Measurements from ENCODE around the gene WNT5B.

The WNT5B gene

DNA sequence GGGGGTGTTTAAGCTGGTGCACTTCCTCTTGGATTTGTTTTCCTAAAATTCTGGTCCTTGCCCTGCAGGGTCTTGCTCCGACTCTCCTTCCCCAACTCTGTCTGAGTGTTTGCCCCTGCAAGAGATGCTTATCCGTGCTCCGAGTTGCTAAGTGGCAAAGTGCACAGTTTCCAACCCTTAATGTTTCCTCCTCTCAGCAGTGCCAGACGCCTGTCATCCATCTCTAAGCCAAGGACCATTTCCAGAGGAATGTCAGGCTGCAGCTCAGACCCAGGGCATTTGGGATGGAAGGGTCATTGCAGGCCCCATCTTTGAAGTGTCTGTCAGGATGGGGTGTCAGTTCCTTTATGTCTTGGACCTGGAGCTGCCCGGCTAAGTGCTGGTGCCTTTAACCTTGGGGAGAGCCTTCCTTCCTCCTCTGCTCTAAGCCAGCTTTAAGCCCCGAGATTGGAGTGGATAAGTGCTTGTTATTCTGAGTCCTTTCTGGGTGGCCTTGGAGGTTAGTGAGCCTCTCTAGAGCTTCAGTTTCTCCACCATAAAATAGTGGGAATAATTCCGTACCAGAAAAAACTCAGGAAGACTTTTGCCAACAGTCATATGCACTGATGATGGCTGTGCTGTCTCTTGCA, 15.0 kb downstream of the WNT5B start:
- H2AFZ ChIP-seq (ENCODE audit: low read length): no peak overlapping the region

DNA sequence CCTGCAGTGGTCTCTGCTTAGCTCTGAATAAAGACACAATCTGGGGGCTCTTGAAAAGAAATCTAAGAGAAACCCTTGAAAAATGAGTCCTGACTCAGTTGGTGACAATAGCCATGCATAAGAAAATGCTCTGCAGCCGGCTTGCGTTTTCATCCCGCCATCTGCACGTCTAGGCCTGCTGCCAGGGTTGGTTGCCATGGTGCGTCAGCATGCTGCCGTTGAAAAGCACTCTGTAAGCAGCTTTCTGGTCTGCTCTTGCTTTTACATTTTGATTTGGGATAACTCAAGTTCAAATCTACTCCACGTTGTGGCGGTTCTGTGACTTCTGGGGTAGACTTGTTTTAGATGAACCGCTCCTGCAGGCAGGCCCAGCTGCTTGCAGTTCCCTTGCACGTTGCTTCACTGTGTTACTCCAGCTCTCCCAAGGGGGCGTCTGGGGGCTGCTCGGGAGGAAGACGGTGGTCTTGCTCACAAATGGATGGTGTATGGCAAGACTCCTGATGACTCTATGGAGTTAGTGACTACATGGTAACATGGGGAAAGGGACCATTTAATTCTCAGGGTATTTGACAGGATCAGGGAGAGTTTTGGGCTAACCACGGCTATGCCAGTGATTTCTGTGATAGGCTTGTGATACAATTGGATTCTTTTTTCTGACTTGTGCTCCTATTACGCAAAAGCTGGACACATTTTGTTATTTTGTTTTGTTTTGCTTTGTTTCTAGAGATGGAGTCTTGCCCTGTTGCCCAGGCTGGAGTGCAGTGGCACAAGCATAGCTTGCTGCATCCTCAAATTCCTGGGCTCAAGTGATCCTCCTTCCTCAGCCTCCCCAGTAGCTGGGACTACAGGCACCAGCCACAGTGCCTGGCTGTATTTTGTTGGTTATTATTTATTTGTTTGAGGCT, 15.8 kb downstream of the WNT5B start:
- Histone ChIP-seq H3K9me2 (replicated peaks; ENCODE audit: low read depth, low read length) (no peaks in the 10 kb centered on the region), H3K79me2 (ENCODE audit: insufficient read depth, low read length) (no peaks in the 10 kb centered on the region), H3K9me3 (ENCODE audit: insufficient read depth, low read depth, low read length) (no peaks in the 10 kb centered on the region), H3K9ac (ENCODE audit: low read depth, low read length, poor library complexity, severe bottlenecking) (no peak overlapping the region), H3F3A (ENCODE audit: low read depth) (no peaks in the 10 kb centered on the region), H4K20me1 (ENCODE audit: insufficient read depth, low read length, poor library complexity, severe bottlenecking) (no peaks in the 10 kb centered on the region), H3K27me3 (ENCODE audit: insufficient read depth, low read length, poor library complexity, severe bottlenecking) (no peaks in the 10 kb centered on the region), H3K4me2 (ENCODE audit: low read depth, low read length, poor library complexity, severe bottlenecking) (no peak overlapping the region), H3K4me1 (ENCODE audit: insufficient read depth, low read length, poor library complexity, severe bottlenecking) (peaks cover 27% of the 10 kb centered on the region), H2AFZ (ENCODE audit: low read length) (no peak overlapping the region), H3K36me3 (ENCODE audit: insufficient read depth, low read length) (no peaks in the 10 kb centered on the region), H3K4me3 (ENCODE audit: low read length, poor library complexity, severe bottlenecking) (no peak overlapping the region)
- TF ChIP-seq, protein P1, sequence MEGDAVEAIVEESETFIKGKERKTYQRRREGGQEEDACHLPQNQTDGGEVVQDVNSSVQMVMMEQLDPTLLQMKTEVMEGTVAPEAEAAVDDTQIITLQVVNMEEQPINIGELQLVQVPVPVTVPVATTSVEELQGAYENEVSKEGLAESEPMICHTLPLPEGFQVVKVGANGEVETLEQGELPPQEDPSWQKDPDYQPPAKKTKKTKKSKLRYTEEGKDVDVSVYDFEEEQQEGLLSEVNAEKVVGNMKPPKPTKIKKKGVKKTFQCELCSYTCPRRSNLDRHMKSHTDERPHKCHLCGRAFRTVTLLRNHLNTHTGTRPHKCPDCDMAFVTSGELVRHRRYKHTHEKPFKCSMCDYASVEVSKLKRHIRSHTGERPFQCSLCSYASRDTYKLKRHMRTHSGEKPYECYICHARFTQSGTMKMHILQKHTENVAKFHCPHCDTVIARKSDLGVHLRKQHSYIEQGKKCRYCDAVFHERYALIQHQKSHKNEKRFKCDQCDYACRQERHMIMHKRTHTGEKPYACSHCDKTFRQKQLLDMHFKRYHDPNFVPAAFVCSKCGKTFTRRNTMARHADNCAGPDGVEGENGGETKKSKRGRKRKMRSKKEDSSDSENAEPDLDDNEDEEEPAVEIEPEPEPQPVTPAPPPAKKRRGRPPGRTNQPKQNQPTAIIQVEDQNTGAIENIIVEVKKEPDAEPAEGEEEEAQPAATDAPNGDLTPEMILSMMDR (conservative IDR thresholded peaks at IDR 0.05; ENCODE audit: low read length): no peak
- no peak for TF ChIP-seq EZH2phosphoT487 (IDR thresholded peaks at IDR 0.05; ENCODE audit: borderline replicate concordance)

More for the DNA sequence above, 15.0 kb downstream of the WNT5B start:
- Histone ChIP-seq H3K4me3 (ENCODE audit: low read length, poor library complexity, severe bottlenecking) (no peak overlapping the region), H3K9ac (ENCODE audit: low read depth, low read length, poor library complexity, severe bottlenecking) (no peak overlapping the region), H3K36me3 (ENCODE audit: insufficient read depth, low read length) (no peaks in the 10 kb centered on the region), H3F3A (ENCODE audit: low read depth) (no peaks in the 10 kb centered on the region), H3K79me2 (ENCODE audit: insufficient read depth, low read length) (no peaks in the 10 kb centered on the region), H4K20me1 (ENCODE audit: insufficient read depth, low read length, poor library complexity, severe bottlenecking) (no peaks in the 10 kb centered on the region), H3K4me2 (ENCODE audit: low read depth, low read length, poor library complexity, severe bottlenecking) (no peak overlapping the region), H3K9me3 (ENCODE audit: insufficient read depth, low read depth, low read length) (no peaks in the 10 kb centered on the region), H3K27me3 (ENCODE audit: insufficient read depth, low read length, poor library complexity, severe bottlenecking) (no peaks in the 10 kb centered on the region), H3K9me2 (replicated peaks; ENCODE audit: low read depth, low read length) (no peaks in the 10 kb centered on the region), H3K4me1 (ENCODE audit: insufficient read depth, low read length, poor library complexity, severe bottlenecking) (peaks cover 27% of the 10 kb centered on the region)
- TF ChIP-seq EZH2phosphoT487 (IDR thresholded peaks at IDR 0.05; ENCODE audit: borderline replicate concordance): no peak
- TF ChIP-seq, protein P1 (conservative IDR thresholded peaks at IDR 0.05; ENCODE audit: low read length): no peak

DNA sequence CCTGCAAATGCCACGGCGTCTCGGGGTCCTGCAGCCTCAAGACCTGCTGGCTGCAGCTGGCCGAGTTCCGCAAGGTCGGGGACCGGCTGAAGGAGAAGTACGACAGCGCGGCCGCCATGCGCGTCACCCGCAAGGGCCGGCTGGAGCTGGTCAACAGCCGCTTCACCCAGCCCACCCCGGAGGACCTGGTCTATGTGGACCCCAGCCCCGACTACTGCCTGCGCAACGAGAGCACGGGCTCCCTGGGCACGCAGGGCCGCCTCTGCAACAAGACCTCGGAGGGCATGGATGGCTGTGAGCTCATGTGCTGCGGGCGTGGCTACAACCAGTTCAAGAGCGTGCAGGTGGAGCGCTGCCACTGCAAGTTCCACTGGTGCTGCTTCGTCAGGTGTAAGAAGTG, 16.8 kb downstream of the WNT5B start:
- Histone ChIP-seq H3K79me2 (ENCODE audit: insufficient read depth, low read length) (no peaks in the 10 kb centered on the region), H3K27me3 (ENCODE audit: insufficient read depth, low read length, poor library complexity, severe bottlenecking) (no peaks in the 10 kb centered on the region), H2AFZ (ENCODE audit: low read length) (no peak overlapping the region), H4K20me1 (ENCODE audit: insufficient read depth, low read length, poor library complexity, severe bottlenecking) (no peaks in the 10 kb centered on the region), H3K9me2 (replicated peaks; ENCODE audit: low read depth, low read length) (no peaks in the 10 kb centered on the region), H3K36me3 (ENCODE audit: insufficient read depth, low read length) (no peaks in the 10 kb centered on the region), H3F3A (ENCODE audit: low read depth) (no peaks in the 10 kb centered on the region), H3K9me3 (ENCODE audit: insufficient read depth, low read depth, low read length) (no peaks in the 10 kb centered on the region), H3K4me1 (ENCODE audit: insufficient read depth, low read length, poor library complexity, severe bottlenecking) (peaks cover 27% of the 10 kb centered on the region), H3K9ac (ENCODE audit: low read depth, low read length, poor library complexity, severe bottlenecking) (no peak overlapping the region), H3K4me3 (ENCODE audit: low read length, poor library complexity, severe bottlenecking) (no peak overlapping the region), H3K4me2 (ENCODE audit: low read depth, low read length, poor library complexity, severe bottlenecking) (no peak overlapping the region)
- no peak for TF ChIP-seq EZH2phosphoT487 (IDR thresholded peaks at IDR 0.05; ENCODE audit: borderline replicate concordance)
- TF ChIP-seq, protein P1 (conservative IDR thresholded peaks at IDR 0.05; ENCODE audit: low read length): no peak

All from Loucy (cell line).